ENCODE measurements around the gene ALG9. TPM values are rescaled to one million over a fixed set of nuclear protein-coding genes. Genes with fewer than 3 reads are reported as not detected.
"Not testable (repeated sequence)": the region's sequence is repeated elsewhere in the genome, so short reads cannot be mapped to it uniquely, and the experiment has no call there.

The ALG9 gene
- polyA plus RNA-seq, 1 donor (not counting 4 experiments of a cell fraction or from before 2014, with no cell fraction given) = 27.2 TPM

DNA sequence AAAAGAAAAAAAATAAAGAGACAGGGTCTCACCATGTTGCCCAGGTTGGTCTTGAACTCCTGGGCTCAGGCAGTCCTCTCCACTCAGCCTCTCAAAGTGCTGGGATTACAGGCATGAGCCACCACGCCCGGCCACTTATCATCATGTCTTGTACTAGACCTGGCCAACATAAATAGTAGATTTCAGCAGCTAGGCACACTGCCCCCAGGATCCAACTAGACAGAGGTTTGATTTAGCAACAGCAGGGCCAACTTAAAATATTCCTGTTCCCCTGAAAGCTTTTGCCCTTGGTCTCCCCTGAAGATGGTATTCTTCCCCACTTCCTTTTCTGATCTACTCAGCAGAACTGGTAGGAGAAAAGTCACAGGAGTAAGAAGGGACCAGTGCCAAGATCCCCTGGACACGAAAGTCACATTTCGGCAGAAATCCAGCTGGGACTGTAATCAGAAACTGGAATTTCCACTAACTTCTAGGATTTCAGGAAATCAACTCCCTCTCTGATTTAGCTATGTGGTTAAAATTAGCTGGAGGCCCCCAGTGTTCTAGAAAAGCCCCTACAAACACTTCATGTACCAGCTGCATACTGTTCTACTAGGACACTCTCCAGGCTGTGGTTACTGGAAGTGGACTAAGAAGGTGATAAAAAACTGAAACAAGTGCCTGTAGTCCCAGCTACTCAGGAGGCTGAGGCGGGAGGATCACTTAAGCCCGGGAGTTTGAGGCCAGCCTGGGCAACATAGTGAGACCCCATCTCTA is 96.2 kb downstream of the ALG9 start:
- no peaks in the 10 kb centered on the region for H3K9me1 ChIP-seq (ENCODE audit: control insufficient read depth, extremely low read depth, insufficient read depth, low read length)
- FAIRE-seq (no peak), DNase-seq (ENCODE audit: low read depth, low spot score) (no peak)
- no peaks in the 10 kb centered on the region for H3K27me3 ChIP-seq (ENCODE audit: control insufficient read depth, extremely low read depth, insufficient read depth, low read length)
- H3K27ac ChIP-seq (ENCODE audit: control insufficient read depth, insufficient read depth, low read length) = no peak overlapping the region
- dilution Hi-C loops (cut with MboI; ENCODE audit: extremely low pct_ligation_motif_present, low sequenced_read_pairs) = no loop called here
- H3K79me2 ChIP-seq (ENCODE audit: control insufficient read depth, insufficient read depth, low read length) = no peaks in the 10 kb centered on the region
- no peak overlapping the region for H2AFZ ChIP-seq (ENCODE audit: control insufficient read depth, low read length)
- no peak overlapping the region for H3K4me3 ChIP-seq (ENCODE audit: control insufficient read depth in 2 of 3, extremely low read depth in 1 of 3, insufficient read depth in 2 of 3, low read depth in 1 of 3, low read length in 3 of 3)
- no peaks in the 10 kb centered on the region for H3K9me3 ChIP-seq (ENCODE audit: control insufficient read depth, low read depth, low read length)
- H4K20me1 ChIP-seq (ENCODE audit: control insufficient read depth, extremely low read depth, insufficient read depth, low read length) = no peaks in the 10 kb centered on the region
- H3K36me3 ChIP-seq (ENCODE audit: control insufficient read depth in 2 of 2, extremely low read depth in 1 of 2, insufficient read depth in 2 of 2, low read length in 2 of 2) = no peaks in the 10 kb centered on the region
- TF ChIP-seq EZH2 (IDR thresholded peaks at IDR 0.05; ENCODE audit: low read length) = no peak
- TF ChIP-seq, protein P1, sequence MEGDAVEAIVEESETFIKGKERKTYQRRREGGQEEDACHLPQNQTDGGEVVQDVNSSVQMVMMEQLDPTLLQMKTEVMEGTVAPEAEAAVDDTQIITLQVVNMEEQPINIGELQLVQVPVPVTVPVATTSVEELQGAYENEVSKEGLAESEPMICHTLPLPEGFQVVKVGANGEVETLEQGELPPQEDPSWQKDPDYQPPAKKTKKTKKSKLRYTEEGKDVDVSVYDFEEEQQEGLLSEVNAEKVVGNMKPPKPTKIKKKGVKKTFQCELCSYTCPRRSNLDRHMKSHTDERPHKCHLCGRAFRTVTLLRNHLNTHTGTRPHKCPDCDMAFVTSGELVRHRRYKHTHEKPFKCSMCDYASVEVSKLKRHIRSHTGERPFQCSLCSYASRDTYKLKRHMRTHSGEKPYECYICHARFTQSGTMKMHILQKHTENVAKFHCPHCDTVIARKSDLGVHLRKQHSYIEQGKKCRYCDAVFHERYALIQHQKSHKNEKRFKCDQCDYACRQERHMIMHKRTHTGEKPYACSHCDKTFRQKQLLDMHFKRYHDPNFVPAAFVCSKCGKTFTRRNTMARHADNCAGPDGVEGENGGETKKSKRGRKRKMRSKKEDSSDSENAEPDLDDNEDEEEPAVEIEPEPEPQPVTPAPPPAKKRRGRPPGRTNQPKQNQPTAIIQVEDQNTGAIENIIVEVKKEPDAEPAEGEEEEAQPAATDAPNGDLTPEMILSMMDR (optimal IDR thresholded peaks at IDR 0.05 in 1 of 3, IDR thresholded peaks at IDR 0.05 in 1 of 3, conservative IDR thresholded peaks at IDR 0.05 in 1 of 3; ENCODE audit: extremely low read depth in 1 of 3, insufficient read depth in 2 of 3, low read length in 3 of 3) = no peak
- no peak overlapping the region for H3K4me2 ChIP-seq (ENCODE audit: control insufficient read depth, extremely low read depth, insufficient read depth, low read depth, low read length)
- peaks cover 3% of the 10 kb centered on the region for H3K4me1 ChIP-seq (ENCODE audit: control insufficient read depth, extremely low read depth, insufficient read depth, low read length)
- H3K9ac ChIP-seq (ENCODE audit: control insufficient read depth, extremely low read depth, insufficient read depth, low read length) = no peak overlapping the region

DNA sequence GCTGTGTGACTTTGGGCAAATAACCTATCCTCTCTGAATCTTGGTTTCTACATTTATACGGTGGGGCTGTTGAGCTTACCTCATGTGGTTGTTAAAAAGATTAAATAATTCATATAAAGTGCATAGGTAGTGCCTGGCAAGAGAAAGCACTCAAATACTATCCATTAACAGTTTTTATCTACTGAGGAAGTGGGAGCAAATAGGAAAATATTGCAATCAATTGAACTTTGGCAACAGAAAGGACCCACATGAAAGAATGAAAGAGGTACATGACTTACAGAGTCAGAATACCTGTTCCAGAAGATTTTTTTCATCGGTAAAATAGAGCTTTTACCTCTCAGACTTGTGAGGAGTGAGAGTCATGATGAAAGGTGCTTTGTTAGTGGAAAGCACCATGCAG is 98.8 kb downstream of the ALG9 start:
- Histone ChIP-seq H4K20me1 (ENCODE audit: control insufficient read depth, extremely low read depth, insufficient read depth, low read length) (no peaks in the 10 kb centered on the region), H3K4me1 (ENCODE audit: control insufficient read depth, extremely low read depth, insufficient read depth, low read length) (peaks cover 3% of the 10 kb centered on the region), H3K4me2 (ENCODE audit: control insufficient read depth, extremely low read depth, insufficient read depth, low read depth, low read length) (no peak overlapping the region), H3K9ac (ENCODE audit: control insufficient read depth, extremely low read depth, insufficient read depth, low read length) (no peak overlapping the region), H3K79me2 (ENCODE audit: control insufficient read depth, insufficient read depth, low read length) (no peaks in the 10 kb centered on the region), H3K27me3 (ENCODE audit: control insufficient read depth, extremely low read depth, insufficient read depth, low read length) (no peaks in the 10 kb centered on the region), H3K9me3 (ENCODE audit: control insufficient read depth, low read depth, low read length) (no peaks in the 10 kb centered on the region), H3K27ac (ENCODE audit: control insufficient read depth, insufficient read depth, low read length) (no peak overlapping the region), H3K36me3 (ENCODE audit: control insufficient read depth in 2 of 2, extremely low read depth in 1 of 2, insufficient read depth in 2 of 2, low read length in 2 of 2) (no peaks in the 10 kb centered on the region), H3K4me3 (ENCODE audit: control insufficient read depth in 2 of 3, extremely low read depth in 1 of 3, insufficient read depth in 2 of 3, low read depth in 1 of 3, low read length in 3 of 3) (no peak overlapping the region), H2AFZ (ENCODE audit: control insufficient read depth, low read length) (no peak overlapping the region), H3K9me1 (ENCODE audit: control insufficient read depth, extremely low read depth, insufficient read depth, low read length) (no peaks in the 10 kb centered on the region)
- dilution Hi-C loops (cut with MboI; ENCODE audit: extremely low pct_ligation_motif_present, low sequenced_read_pairs) = no loop called here
- no peak for TF ChIP-seq EZH2 (IDR thresholded peaks at IDR 0.05; ENCODE audit: low read length)
- TF ChIP-seq, protein P1 (optimal IDR thresholded peaks at IDR 0.05 in 1 of 3, IDR thresholded peaks at IDR 0.05 in 1 of 3, conservative IDR thresholded peaks at IDR 0.05 in 1 of 3; ENCODE audit: extremely low read depth in 1 of 3, insufficient read depth in 2 of 3, low read length in 3 of 3) = no peak
- FAIRE-seq = no peak
- DNase-seq (ENCODE audit: low read depth, low spot score) = no peak

DNA sequence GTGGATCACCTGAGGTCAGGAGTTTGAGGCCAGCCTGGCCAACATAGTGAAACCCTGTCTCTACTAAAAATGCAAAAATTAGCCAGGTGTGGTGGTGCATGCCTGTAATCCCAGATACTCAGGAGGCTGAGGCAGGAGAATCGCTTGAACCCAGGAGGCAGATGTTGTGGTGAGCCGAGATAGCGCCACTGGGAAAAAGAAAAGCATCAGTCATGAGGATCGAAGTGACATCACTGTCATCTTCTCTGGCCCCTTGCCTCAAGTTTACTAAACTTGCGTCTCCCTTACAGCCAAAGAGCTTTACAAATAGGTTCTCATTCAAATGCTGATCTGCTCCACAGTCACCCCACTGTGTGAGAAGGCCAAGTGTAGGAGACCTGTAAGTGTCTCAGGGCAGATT is 100.2 kb downstream of the ALG9 start:
- FAIRE-seq; H3K79me2 ChIP-seq (ENCODE audit: control insufficient read depth, insufficient read depth, low read length); H4K20me1 ChIP-seq (ENCODE audit: control insufficient read depth, extremely low read depth, insufficient read depth, low read length); H3K4me3 ChIP-seq (ENCODE audit: control insufficient read depth in 2 of 3, extremely low read depth in 1 of 3, insufficient read depth in 2 of 3, low read depth in 1 of 3, low read length in 3 of 3); DNase-seq (ENCODE audit: low read depth, low spot score); H3K9ac ChIP-seq (ENCODE audit: control insufficient read depth, extremely low read depth, insufficient read depth, low read length); dilution Hi-C loops (cut with MboI; ENCODE audit: extremely low pct_ligation_motif_present, low sequenced_read_pairs); H2AFZ ChIP-seq (ENCODE audit: control insufficient read depth, low read length); H3K36me3 ChIP-seq (ENCODE audit: control insufficient read depth in 2 of 2, extremely low read depth in 1 of 2, insufficient read depth in 2 of 2, low read length in 2 of 2); H3K4me2 ChIP-seq (ENCODE audit: control insufficient read depth, extremely low read depth, insufficient read depth, low read depth, low read length); H3K9me1 ChIP-seq (ENCODE audit: control insufficient read depth, extremely low read depth, insufficient read depth, low read length); H3K27me3 ChIP-seq (ENCODE audit: control insufficient read depth, extremely low read depth, insufficient read depth, low read length); H3K9me3 ChIP-seq (ENCODE audit: control insufficient read depth, low read depth, low read length); H3K27ac ChIP-seq (ENCODE audit: control insufficient read depth, insufficient read depth, low read length); H3K4me1 ChIP-seq (ENCODE audit: control insufficient read depth, extremely low read depth, insufficient read depth, low read length): not testable (repeated sequence)
